Type B pancreatic cell (in vitro differentiated cells): Measurements from ENCODE around the gene C2CD4A. TPM values are rescaled to one million over a fixed set of nuclear protein-coding genes. Genes with fewer than 3 reads are reported as not detected.

Experiments
- DNase-seq: peaks from one replicate; pipeline ENCODE4 v3.0.0; 2021; ENCODE audit warnings: mixed read lengths; ENCODE audit not compliant: unreplicated experiment; ENCODE audit errors: extremely low spot score
- H3K27ac Mint-ChIP-seq: 2 replicates; pipeline ENCODE4 v1.8.0; 2021; ENCODE audit warnings: mild to moderate bottlenecking, mixed read lengths
- H3K27me3 Mint-ChIP-seq: 2 replicates; pipeline ENCODE4 v1.8.0; 2021; ENCODE audit warnings: mixed read lengths
- H3K36me3 Mint-ChIP-seq: 2 replicates; pipeline ENCODE4 v1.8.0; 2021; ENCODE audit warnings: mixed read lengths
- H3K4me1 Mint-ChIP-seq: one replicate; pipeline ENCODE4 v1.8.0; 2021; ENCODE audit warnings: mixed read lengths; ENCODE audit not compliant: unreplicated experiment
- H3K4me3 Mint-ChIP-seq: 2 replicates; pipeline ENCODE4 v1.8.0; 2021; ENCODE audit warnings: mild to moderate bottlenecking, mixed read lengths
- H3K9me3 Mint-ChIP-seq: 2 replicates; pipeline ENCODE4 v1.8.0; 2021; ENCODE audit warnings: mixed read lengths
- CTCF ChIP-seq: fragments of 200-600 bp; sonication (generic); conservative IDR thresholded peaks from 2 replicates; pipeline ENCODE4 v1.5.0; 2021; ENCODE audit warnings: antibody characterized with exemption, mild to moderate bottlenecking
- total RNA-seq: library from RNA; stranded (reverse); gene quantifications from 2 replicates; pipeline ENCODE4 v1.2.1, GENCODE V29; 2021; ENCODE audit warnings: low replicate concordance

The C2CD4A gene
- total RNA-seq, 1 donor from 2014 or later = 1.7 TPM

- H3K27me3 Mint-ChIP-seq = no peaks in the 10 kb centered on the region
- no peak for DNase-seq
- H3K36me3 Mint-ChIP-seq = no peaks in the 10 kb centered on the region
- H3K9me3 Mint-ChIP-seq = no peaks in the 10 kb centered on the region
- H3K4me3 Mint-ChIP-seq = no peak overlapping the region
- H3K4me1 Mint-ChIP-seq = peaks cover 12% of the 10 kb centered on the region
- TF ChIP-seq CTCF = no peak
- no peak overlapping the region for H3K27ac Mint-ChIP-seq
These were observed 15.6 kb upstream of the C2CD4A start for GRCh38 chr15:62051166-62051565.

- TF ChIP-seq CTCF = no peak
- Mint-ChIP-seq H3K27ac (no peak overlapping the region), H3K4me1 (peaks cover 12% of the 10 kb centered on the region), H3K4me3 (no peak overlapping the region), H3K9me3 (no peaks in the 10 kb centered on the region), H3K36me3 (peaks cover 3% of the 10 kb centered on the region), H3K27me3 (no peaks in the 10 kb centered on the region)
- DNase-seq = no peak
These were observed 14.1 kb upstream of the C2CD4A start for GRCh38 chr15:62052713-62053112.

GRCh38 chr15:62053439-62054085, 13.2 kb upstream of the C2CD4A start:
- H3K4me1 Mint-ChIP-seq = peaks cover 12% of the 10 kb centered on the region
- no peaks in the 10 kb centered on the region for H3K27me3 Mint-ChIP-seq
- H3K36me3 Mint-ChIP-seq = peaks cover 3% of the 10 kb centered on the region
- DNase-seq = no peak
- no peaks in the 10 kb centered on the region for H3K9me3 Mint-ChIP-seq
- no peak for TF ChIP-seq CTCF
- H3K4me3 Mint-ChIP-seq = no peak overlapping the region
- no peak overlapping the region for H3K27ac Mint-ChIP-seq

GRCh38 chr15:62054979-62055378, 11.8 kb upstream of the C2CD4A start:
- no peaks in the 10 kb centered on the region for H3K27me3 Mint-ChIP-seq
- H3K9me3 Mint-ChIP-seq = no peaks in the 10 kb centered on the region
- no peak overlapping the region for H3K27ac Mint-ChIP-seq
- H3K4me3 Mint-ChIP-seq = no peak overlapping the region
- no peak for DNase-seq
- H3K4me1 Mint-ChIP-seq = peaks cover 19% of the 10 kb centered on the region
- peaks cover 3% of the 10 kb centered on the region for H3K36me3 Mint-ChIP-seq
- TF ChIP-seq CTCF = no peak

- Mint-ChIP-seq H3K27ac (no peak overlapping the region), H3K9me3 (no peaks in the 10 kb centered on the region), H3K4me1 (peaks cover 21% of the 10 kb centered on the region), H3K4me3 (no peak overlapping the region), H3K27me3 (peaks cover 22% of the 10 kb centered on the region), H3K36me3 (peaks cover 3% of the 10 kb centered on the region)
- TF ChIP-seq CTCF = no peak
- no peak for DNase-seq
These were observed 9.3 kb upstream of the C2CD4A start for GRCh38 chr15:62057341-62057980.
